Tibial nerve (tissue), 3 donors: ENCODE data around the gene TMEM101.

Experiments
- CTCF ChIP-seq, 5 experiments: fragments of 200-600 bp in 3 of 5; fragments of 450-650 bp in 2 of 5; sonication (generic) in 3 of 5; IDR thresholded peaks; one replicate each; pipeline ENCODE4 v1.5.1; 2016 to 2019; ENCODE audit warnings: antibody characterized with exemption in 5 of 5, mild to moderate bottlenecking in 3 of 5, moderate library complexity in 2 of 5
- POLR2A ChIP-seq, 2 donors: fragments of 450-650 bp; IDR thresholded peaks; one replicate each; pipeline ENCODE4 v1.6.1; 2017; ENCODE audit warnings: antibody characterized with exemption in 2 of 2, mild to moderate bottlenecking in 2 of 2, moderate library complexity in 2 of 2

GRCh38 chr17:43962479-43962878 is 52.3 kb downstream of the TMEM101 start:
- TF ChIP-seq CTCF (IDR thresholded peaks at IDR 0.05) (no peak), POLR2A (IDR thresholded peaks at IDR 0.05) (no peak)
